ENCODE measurements around the gene SPATS2.
A peak's percentile ranks its signal among the peaks of the same experiment; 100 is the strongest.

Gene SPATS2

GRCh38 chr12:49347311-49348193, 19.7 kb upstream of the SPATS2 start:
- H3K4me3 ChIP-seq (ENCODE audit: low read length) = peak overlapping the region; percentile 15
- no peaks in the 10 kb centered on the region for H3K36me3 ChIP-seq (ENCODE audit: control insufficient read depth, insufficient read depth, low read length)
- H3K9ac ChIP-seq (ENCODE audit: low read length) = peak overlapping the region; percentile 67
- peaks cover 55% of the 10 kb centered on the region for H3K27me3 ChIP-seq (ENCODE audit: control insufficient read depth, insufficient read depth, low read length)
- H3K9me3 ChIP-seq (ENCODE audit: control insufficient read depth, low read length) = no peaks in the 10 kb centered on the region
- peaks cover 59% of the 10 kb centered on the region for H3K4me1 ChIP-seq (ENCODE audit: control insufficient read depth, insufficient read depth, low read length)

DNA sequence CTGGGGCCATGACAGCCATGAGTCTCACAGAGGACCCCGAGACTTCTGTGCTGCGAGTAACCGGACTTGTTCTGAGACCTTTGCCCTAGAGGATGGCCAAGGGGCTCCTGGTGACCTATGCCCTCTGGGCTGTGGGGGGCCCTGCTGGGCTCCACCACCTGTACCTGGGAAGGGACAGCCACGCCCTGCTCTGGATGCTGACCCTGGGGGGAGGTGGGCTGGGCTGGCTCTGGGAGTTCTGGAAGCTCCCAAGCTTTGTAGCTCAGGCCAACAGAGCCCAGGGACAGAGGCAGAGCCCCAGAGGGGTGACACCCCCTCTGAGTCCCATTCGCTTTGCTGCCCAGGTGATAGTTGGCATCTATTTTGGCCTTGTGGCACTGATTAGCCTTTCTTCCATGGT, 18.5 kb upstream of the SPATS2 start:
- peaks cover 42% of the 10 kb centered on the region for H3K27me3 ChIP-seq (ENCODE audit: control insufficient read depth, insufficient read depth, low read length)
- H3K4me3 ChIP-seq (ENCODE audit: low read length) = peak overlapping the region; percentile 15
- H3K36me3 ChIP-seq (ENCODE audit: control insufficient read depth, insufficient read depth, low read length) = no peaks in the 10 kb centered on the region
- H3K9me3 ChIP-seq (ENCODE audit: control insufficient read depth, low read length) = no peaks in the 10 kb centered on the region
- H3K4me1 ChIP-seq (ENCODE audit: control insufficient read depth, insufficient read depth, low read length) = peaks cover 47% of the 10 kb centered on the region
- H3K9ac ChIP-seq (ENCODE audit: low read length) = peak overlapping the region; percentile 67

DNA sequence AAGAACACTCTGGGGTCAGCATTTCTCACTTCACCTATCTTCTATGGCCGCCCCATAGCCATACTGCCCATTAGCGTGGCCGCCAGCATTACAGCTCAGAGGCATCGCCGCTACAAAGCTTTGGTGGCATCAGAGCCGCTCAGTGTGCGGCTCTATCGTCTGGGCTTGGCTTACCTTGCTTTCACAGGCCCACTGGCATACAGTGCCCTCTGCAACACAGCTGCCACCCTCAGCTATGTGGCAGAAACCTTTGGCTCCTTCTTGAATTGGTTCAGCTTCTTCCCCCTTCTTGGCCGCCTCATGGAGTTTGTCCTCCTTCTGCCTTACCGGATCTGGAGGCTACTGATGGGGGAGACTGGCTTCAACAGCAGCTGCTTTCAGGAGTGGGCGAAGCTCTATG, 18.0 kb upstream of the SPATS2 start:
- peaks cover 37% of the 10 kb centered on the region for H3K27me3 ChIP-seq (ENCODE audit: control insufficient read depth, insufficient read depth, low read length)
- H3K4me1 ChIP-seq (ENCODE audit: control insufficient read depth, insufficient read depth, low read length) = peaks cover 44% of the 10 kb centered on the region
- no peak overlapping the region for H3K9ac ChIP-seq (ENCODE audit: low read length)
- no peaks in the 10 kb centered on the region for H3K36me3 ChIP-seq (ENCODE audit: control insufficient read depth, insufficient read depth, low read length)
- no peak overlapping the region for H3K4me3 ChIP-seq (ENCODE audit: low read length)
- H3K9me3 ChIP-seq (ENCODE audit: control insufficient read depth, low read length) = no peaks in the 10 kb centered on the region

- H3K4me1 ChIP-seq (ENCODE audit: control insufficient read depth, insufficient read depth, low read length) = peaks cover 24% of the 10 kb centered on the region
- no peaks in the 10 kb centered on the region for H3K9me3 ChIP-seq (ENCODE audit: control insufficient read depth, low read length)
- no peak overlapping the region for H3K9ac ChIP-seq (ENCODE audit: low read length)
- H3K36me3 ChIP-seq (ENCODE audit: control insufficient read depth, insufficient read depth, low read length) = no peaks in the 10 kb centered on the region
- H3K27me3 ChIP-seq (ENCODE audit: control insufficient read depth, insufficient read depth, low read length) = peaks cover 8% of the 10 kb centered on the region
- no peak overlapping the region for H3K4me3 ChIP-seq (ENCODE audit: low read length)
Measured at GRCh38 chr12:49352351-49352750, 14.9 kb upstream of the SPATS2 start.

DNA sequence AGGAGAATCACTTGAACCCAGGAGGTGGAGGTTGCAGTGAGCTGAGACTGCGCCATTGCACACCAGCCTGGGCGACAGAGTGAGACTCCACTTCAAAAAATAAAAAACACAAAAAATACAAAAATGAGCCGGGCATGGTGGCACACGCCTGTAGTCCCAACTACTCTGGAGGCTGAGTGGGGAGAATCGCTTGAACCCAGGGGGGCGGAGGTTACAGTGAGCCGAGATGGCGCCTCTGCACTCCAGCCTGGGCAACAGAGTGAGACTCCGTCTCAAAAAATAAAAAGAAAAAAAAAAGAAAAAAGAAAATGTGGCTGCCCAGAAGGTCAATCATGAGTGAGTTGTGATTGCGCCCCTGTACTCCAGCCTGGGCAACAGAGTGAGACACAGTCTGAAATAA, 11.3 kb upstream of the SPATS2 start:
- no peaks in the 10 kb centered on the region for H3K4me1 ChIP-seq (ENCODE audit: control insufficient read depth, insufficient read depth, low read length)
- H3K4me3 ChIP-seq (ENCODE audit: low read length) = no peak overlapping the region
- no peak overlapping the region for H3K9ac ChIP-seq (ENCODE audit: low read length)
- no peaks in the 10 kb centered on the region for H3K9me3 ChIP-seq (ENCODE audit: control insufficient read depth, low read length)
- H3K36me3 ChIP-seq (ENCODE audit: control insufficient read depth, insufficient read depth, low read length) = no peaks in the 10 kb centered on the region
- H3K27me3 ChIP-seq (ENCODE audit: control insufficient read depth, insufficient read depth, low read length) = no peaks in the 10 kb centered on the region

DNA sequence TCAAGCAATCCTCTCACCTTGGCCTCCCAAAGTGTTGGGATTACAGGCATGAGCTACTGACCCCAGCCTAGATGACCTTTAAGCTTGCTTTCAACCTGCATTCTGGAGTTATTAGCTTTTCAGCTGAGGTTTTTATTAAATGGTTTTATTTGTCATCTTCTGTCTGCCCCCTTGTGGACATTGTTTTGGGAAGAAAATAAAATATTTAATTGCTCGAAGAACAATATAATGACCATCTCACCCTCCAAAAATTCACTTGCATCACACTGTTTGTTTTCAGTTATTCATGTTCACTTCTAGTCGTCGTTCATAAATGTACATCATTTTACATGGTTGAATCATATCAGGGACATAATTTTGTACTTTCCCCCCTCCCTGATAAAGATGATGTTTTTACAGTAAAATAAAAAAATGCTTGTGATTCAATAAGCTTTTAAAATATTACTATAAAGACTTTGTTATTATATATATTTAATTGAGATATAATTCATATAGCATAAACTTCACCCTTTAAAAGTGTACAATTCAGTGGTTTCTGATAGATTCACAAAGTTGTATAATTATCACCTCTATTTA, 10.1 kb upstream of the SPATS2 start:
- H3K4me1 ChIP-seq (ENCODE audit: control insufficient read depth, insufficient read depth, low read length) = no peaks in the 10 kb centered on the region
- no peaks in the 10 kb centered on the region for H3K9me3 ChIP-seq (ENCODE audit: control insufficient read depth, low read length)
- no peaks in the 10 kb centered on the region for H3K27me3 ChIP-seq (ENCODE audit: control insufficient read depth, insufficient read depth, low read length)
- H3K36me3 ChIP-seq (ENCODE audit: control insufficient read depth, insufficient read depth, low read length) = no peaks in the 10 kb centered on the region
- H3K9ac ChIP-seq (ENCODE audit: low read length) = no peak overlapping the region
- no peak overlapping the region for H3K4me3 ChIP-seq (ENCODE audit: low read length)

DNA sequence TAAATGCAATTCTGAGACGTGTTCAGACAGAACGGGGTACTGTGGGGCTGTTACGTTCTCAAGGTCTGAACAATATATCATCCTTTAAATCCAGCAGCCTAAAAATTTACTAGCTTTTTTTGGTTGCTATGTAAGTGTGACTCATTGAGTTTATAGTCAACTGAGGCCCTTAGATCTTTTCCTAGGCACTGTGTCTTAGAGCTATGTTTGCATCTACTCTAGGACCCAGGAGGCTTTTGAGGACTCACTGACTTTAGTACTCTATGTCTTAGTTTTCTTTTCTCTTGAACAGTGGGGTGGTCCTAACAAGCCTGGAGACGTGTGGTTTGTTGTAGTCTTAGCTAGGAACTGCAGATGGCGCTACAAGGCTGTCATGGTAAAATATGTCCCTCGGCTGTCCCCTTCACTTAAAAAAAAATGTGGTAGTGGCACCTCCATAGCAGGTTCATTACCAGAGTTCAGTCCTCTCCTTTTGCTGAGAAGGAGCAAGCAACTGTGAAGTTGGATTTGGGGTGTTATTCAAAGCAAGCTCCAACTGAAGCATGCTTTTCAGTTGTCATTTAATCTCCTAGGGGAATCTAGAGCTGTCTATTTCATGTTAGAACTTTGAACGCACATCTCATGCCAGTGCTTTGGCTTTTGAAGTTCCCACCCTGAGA, 8.7 kb upstream of the SPATS2 start:
- H3K4me3 ChIP-seq (ENCODE audit: low read length) = no peak overlapping the region

DNA sequence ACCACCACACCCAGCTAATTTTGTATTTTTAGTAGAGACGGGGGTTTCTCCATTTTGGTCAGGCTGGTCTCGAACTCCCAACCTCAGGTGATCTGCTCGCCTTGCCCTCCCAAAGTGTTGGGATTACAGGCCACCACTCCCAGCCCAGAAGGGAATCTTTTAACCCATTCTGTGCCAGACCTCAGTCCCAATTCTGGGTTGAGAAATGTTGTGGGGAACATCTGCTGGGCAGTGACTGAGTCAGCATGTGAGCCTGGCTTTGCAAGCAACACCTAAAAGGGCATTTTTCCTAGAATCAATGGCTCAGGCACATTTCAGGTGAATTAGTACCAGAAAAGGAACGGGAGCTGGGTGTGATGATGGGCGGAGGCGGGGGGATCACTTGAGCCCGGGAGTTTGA, 7.6 kb upstream of the SPATS2 start:
- Histone ChIP-seq H3K9me3 (ENCODE audit: control insufficient read depth, low read length) (no peaks in the 10 kb centered on the region), H3K9ac (ENCODE audit: low read length) (no peak overlapping the region), H3K27me3 (ENCODE audit: control insufficient read depth, insufficient read depth, low read length) (no peaks in the 10 kb centered on the region), H3K36me3 (ENCODE audit: control insufficient read depth, insufficient read depth, low read length) (no peaks in the 10 kb centered on the region), H3K4me3 (ENCODE audit: low read length) (no peak overlapping the region), H3K4me1 (ENCODE audit: control insufficient read depth, insufficient read depth, low read length) (no peaks in the 10 kb centered on the region)

More for the DNA sequence above, 8.7 kb upstream of the SPATS2 start:
- H3K4me1 ChIP-seq (ENCODE audit: control insufficient read depth, insufficient read depth, low read length) = no peaks in the 10 kb centered on the region
- H3K9me3 ChIP-seq (ENCODE audit: control insufficient read depth, low read length) = no peaks in the 10 kb centered on the region
- H3K27me3 ChIP-seq (ENCODE audit: control insufficient read depth, insufficient read depth, low read length) = no peaks in the 10 kb centered on the region
- H3K9ac ChIP-seq (ENCODE audit: low read length) = no peak overlapping the region
- H3K36me3 ChIP-seq (ENCODE audit: control insufficient read depth, insufficient read depth, low read length) = no peaks in the 10 kb centered on the region

GRCh38 chr12:49362077-49362476, 5.2 kb upstream of the SPATS2 start:
- H3K36me3 ChIP-seq (ENCODE audit: control insufficient read depth, insufficient read depth, low read length) = no peaks in the 10 kb centered on the region

GRCh38 chr12:49364989-49365388, 2.3 kb upstream of the SPATS2 start:
- Histone ChIP-seq H3K9me3 (ENCODE audit: control insufficient read depth, low read length) (no peaks in the 10 kb centered on the region), H3K4me1 (ENCODE audit: control insufficient read depth, insufficient read depth, low read length) (peaks cover 5% of the 10 kb centered on the region), H3K9ac (ENCODE audit: low read length) (no peak overlapping the region), H3K4me3 (ENCODE audit: low read length) (no peak overlapping the region), H3K36me3 (ENCODE audit: control insufficient read depth, insufficient read depth, low read length) (no peaks in the 10 kb centered on the region), H3K27me3 (ENCODE audit: control insufficient read depth, insufficient read depth, low read length) (no peaks in the 10 kb centered on the region)

More at GRCh38 chr12:49362077-49362476, 5.2 kb upstream of the SPATS2 start:
- no peaks in the 10 kb centered on the region for H3K9me3 ChIP-seq (ENCODE audit: control insufficient read depth, low read length)
- H3K9ac ChIP-seq (ENCODE audit: low read length) = no peak overlapping the region
- no peaks in the 10 kb centered on the region for H3K4me1 ChIP-seq (ENCODE audit: control insufficient read depth, insufficient read depth, low read length)
- H3K27me3 ChIP-seq (ENCODE audit: control insufficient read depth, insufficient read depth, low read length) = no peaks in the 10 kb centered on the region
- no peak overlapping the region for H3K4me3 ChIP-seq (ENCODE audit: low read length)

GRCh38 chr12:49365542-49365941, 1.7 kb upstream of the SPATS2 start:
- Histone ChIP-seq H3K4me1 (ENCODE audit: control insufficient read depth, insufficient read depth, low read length) (peaks cover 5% of the 10 kb centered on the region), H3K27me3 (ENCODE audit: control insufficient read depth, insufficient read depth, low read length) (no peaks in the 10 kb centered on the region), H3K9me3 (ENCODE audit: control insufficient read depth, low read length) (no peaks in the 10 kb centered on the region), H3K4me3 (ENCODE audit: low read length) (no peak overlapping the region), H3K36me3 (ENCODE audit: control insufficient read depth, insufficient read depth, low read length) (no peaks in the 10 kb centered on the region), H3K9ac (ENCODE audit: low read length) (no peak overlapping the region)

- H3K9me3 ChIP-seq (ENCODE audit: control insufficient read depth, low read length) = no peaks in the 10 kb centered on the region
- H3K4me1 ChIP-seq (ENCODE audit: control insufficient read depth, insufficient read depth, low read length) = peaks cover 5% of the 10 kb centered on the region
- H3K9ac ChIP-seq (ENCODE audit: low read length) = peak overlapping the region; percentile 89
- H3K4me3 ChIP-seq (ENCODE audit: low read length) = peak overlapping the region; percentile 80
- H3K27me3 ChIP-seq (ENCODE audit: control insufficient read depth, insufficient read depth, low read length) = no peaks in the 10 kb centered on the region
- H3K36me3 ChIP-seq (ENCODE audit: control insufficient read depth, insufficient read depth, low read length) = no peaks in the 10 kb centered on the region
Measured at GRCh38 chr12:49366096-49366651, 1.1 kb upstream of the SPATS2 start.

Measured in mucosa of stomach (tissue), 1 donor.